ENCODE data around the gene HRAS.

- TF ChIP-seq, protein P1, sequence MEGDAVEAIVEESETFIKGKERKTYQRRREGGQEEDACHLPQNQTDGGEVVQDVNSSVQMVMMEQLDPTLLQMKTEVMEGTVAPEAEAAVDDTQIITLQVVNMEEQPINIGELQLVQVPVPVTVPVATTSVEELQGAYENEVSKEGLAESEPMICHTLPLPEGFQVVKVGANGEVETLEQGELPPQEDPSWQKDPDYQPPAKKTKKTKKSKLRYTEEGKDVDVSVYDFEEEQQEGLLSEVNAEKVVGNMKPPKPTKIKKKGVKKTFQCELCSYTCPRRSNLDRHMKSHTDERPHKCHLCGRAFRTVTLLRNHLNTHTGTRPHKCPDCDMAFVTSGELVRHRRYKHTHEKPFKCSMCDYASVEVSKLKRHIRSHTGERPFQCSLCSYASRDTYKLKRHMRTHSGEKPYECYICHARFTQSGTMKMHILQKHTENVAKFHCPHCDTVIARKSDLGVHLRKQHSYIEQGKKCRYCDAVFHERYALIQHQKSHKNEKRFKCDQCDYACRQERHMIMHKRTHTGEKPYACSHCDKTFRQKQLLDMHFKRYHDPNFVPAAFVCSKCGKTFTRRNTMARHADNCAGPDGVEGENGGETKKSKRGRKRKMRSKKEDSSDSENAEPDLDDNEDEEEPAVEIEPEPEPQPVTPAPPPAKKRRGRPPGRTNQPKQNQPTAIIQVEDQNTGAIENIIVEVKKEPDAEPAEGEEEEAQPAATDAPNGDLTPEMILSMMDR (IDR thresholded peaks at IDR 0.05; ENCODE audit: low read depth, low read length, missing input control) = no peak
- no peak for TF ChIP-seq RAD21 (IDR thresholded peaks at IDR 0.05)
- TF ChIP-seq HNF4G (IDR thresholded peaks at IDR 0.05) = no peak
- no peak for TF ChIP-seq TAF1 (conservative IDR thresholded peaks at IDR 0.05)
- TF ChIP-seq, protein P2, sequence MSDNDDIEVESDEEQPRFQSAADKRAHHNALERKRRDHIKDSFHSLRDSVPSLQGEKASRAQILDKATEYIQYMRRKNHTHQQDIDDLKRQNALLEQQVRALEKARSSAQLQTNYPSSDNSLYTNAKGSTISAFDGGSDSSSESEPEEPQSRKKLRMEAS (IDR thresholded peaks at IDR 0.05) = no peak
- TF ChIP-seq, protein P3, sequence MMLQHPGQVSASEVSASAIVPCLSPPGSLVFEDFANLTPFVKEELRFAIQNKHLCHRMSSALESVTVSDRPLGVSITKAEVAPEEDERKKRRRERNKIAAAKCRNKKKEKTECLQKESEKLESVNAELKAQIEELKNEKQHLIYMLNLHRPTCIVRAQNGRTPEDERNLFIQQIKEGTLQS (IDR thresholded peaks at IDR 0.05) = no peak
- no peak for TF ChIP-seq HNF4A (conservative IDR thresholded peaks at IDR 0.05)
- no peak for TF ChIP-seq RXRA (IDR thresholded peaks at IDR 0.05)
- TF ChIP-seq, protein P4, sequence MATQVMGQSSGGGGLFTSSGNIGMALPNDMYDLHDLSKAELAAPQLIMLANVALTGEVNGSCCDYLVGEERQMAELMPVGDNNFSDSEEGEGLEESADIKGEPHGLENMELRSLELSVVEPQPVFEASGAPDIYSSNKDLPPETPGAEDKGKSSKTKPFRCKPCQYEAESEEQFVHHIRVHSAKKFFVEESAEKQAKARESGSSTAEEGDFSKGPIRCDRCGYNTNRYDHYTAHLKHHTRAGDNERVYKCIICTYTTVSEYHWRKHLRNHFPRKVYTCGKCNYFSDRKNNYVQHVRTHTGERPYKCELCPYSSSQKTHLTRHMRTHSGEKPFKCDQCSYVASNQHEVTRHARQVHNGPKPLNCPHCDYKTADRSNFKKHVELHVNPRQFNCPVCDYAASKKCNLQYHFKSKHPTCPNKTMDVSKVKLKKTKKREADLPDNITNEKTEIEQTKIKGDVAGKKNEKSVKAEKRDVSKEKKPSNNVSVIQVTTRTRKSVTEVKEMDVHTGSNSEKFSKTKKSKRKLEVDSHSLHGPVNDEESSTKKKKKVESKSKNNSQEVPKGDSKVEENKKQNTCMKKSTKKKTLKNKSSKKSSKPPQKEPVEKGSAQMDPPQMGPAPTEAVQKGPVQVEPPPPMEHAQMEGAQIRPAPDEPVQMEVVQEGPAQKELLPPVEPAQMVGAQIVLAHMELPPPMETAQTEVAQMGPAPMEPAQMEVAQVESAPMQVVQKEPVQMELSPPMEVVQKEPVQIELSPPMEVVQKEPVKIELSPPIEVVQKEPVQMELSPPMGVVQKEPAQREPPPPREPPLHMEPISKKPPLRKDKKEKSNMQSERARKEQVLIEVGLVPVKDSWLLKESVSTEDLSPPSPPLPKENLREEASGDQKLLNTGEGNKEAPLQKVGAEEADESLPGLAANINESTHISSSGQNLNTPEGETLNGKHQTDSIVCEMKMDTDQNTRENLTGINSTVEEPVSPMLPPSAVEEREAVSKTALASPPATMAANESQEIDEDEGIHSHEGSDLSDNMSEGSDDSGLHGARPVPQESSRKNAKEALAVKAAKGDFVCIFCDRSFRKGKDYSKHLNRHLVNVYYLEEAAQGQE (IDR thresholded peaks at IDR 0.05) = no peak
- no peak for TF ChIP-seq FOXA1 (IDR thresholded peaks at IDR 0.05)
- no peak for TF ChIP-seq JUND (IDR thresholded peaks at IDR 0.05)
- no peak for TF ChIP-seq YY1 (IDR thresholded peaks at IDR 0.05)
These were observed 32.4 kb upstream of the HRAS start for GRCh38 chr11:567629-568292.

All from liver (tissue), 3 donors.